Measurements from ENCODE around the gene DYSF. TPM values are rescaled to one million over a fixed set of nuclear protein-coding genes. Genes with fewer than 3 reads are reported as not detected.

The DYSF gene
- total RNA-seq, 4 donors from 2014 or later, result 1.7 to 5.0 (median 2.6) TPM

DNA sequence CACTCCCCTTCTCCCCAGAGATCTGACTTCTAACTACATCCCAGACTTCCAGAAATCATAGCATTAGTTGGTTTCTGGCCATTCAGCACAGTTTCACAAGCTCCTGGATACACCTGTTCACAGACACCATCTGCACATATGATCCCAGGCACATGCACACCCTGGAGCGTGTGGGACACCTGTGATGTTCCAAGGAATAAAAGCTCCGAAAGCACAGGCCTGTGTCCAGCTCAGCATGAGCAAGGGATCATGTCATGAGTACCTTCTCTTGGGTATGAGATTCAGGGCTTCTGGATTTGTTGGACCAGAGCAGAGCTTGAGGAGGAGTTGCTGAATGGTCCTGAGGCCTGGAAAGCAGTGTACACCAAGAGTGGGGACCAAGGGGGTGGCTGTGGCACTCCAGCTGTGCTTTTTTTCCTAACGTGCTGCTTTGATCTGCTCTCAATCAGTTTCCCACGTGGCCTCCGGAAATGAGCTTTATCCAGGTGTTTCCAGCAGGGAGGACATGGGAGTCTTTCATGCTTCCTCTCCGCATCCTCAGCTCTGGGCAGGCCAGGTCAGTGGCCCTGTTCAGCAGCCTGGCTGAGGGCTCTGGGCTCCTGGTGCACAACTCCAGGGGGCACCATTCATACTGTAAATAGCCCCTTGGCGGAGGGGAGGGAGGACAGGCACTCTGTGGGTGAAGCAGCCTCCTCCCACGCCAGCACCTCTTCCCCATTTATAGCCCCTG is 1.8 kb downstream of the DYSF start:
- H3K9me3 ChIP-seq, result no peaks in the 10 kb centered on the region
- TF ChIP-seq, protein P1, sequence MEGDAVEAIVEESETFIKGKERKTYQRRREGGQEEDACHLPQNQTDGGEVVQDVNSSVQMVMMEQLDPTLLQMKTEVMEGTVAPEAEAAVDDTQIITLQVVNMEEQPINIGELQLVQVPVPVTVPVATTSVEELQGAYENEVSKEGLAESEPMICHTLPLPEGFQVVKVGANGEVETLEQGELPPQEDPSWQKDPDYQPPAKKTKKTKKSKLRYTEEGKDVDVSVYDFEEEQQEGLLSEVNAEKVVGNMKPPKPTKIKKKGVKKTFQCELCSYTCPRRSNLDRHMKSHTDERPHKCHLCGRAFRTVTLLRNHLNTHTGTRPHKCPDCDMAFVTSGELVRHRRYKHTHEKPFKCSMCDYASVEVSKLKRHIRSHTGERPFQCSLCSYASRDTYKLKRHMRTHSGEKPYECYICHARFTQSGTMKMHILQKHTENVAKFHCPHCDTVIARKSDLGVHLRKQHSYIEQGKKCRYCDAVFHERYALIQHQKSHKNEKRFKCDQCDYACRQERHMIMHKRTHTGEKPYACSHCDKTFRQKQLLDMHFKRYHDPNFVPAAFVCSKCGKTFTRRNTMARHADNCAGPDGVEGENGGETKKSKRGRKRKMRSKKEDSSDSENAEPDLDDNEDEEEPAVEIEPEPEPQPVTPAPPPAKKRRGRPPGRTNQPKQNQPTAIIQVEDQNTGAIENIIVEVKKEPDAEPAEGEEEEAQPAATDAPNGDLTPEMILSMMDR (IDR thresholded peaks at IDR 0.05), result no peak
- TF ChIP-seq POLR2AphosphoS5 (IDR thresholded peaks at IDR 0.05) (no peak), EP300 (IDR thresholded peaks at IDR 0.05) (no peak), POLR2A (IDR thresholded peaks at IDR 0.05) (no peak)
- DNase-seq (ENCODE audit: low spot score in 2 of 2), result no peak
- peaks cover 24% of the 10 kb centered on the region for H3K4me1 ChIP-seq
- H3K36me3 ChIP-seq, result no peaks in the 10 kb centered on the region
- 75% methylated on average over 8 of the region's 8 CpGs for WGBS
- H3K27ac ChIP-seq, result no peak overlapping the region
- peaks cover 20% of the 10 kb centered on the region for H3K27me3 ChIP-seq
- no peak overlapping the region for H3K4me3 ChIP-seq

DNA sequence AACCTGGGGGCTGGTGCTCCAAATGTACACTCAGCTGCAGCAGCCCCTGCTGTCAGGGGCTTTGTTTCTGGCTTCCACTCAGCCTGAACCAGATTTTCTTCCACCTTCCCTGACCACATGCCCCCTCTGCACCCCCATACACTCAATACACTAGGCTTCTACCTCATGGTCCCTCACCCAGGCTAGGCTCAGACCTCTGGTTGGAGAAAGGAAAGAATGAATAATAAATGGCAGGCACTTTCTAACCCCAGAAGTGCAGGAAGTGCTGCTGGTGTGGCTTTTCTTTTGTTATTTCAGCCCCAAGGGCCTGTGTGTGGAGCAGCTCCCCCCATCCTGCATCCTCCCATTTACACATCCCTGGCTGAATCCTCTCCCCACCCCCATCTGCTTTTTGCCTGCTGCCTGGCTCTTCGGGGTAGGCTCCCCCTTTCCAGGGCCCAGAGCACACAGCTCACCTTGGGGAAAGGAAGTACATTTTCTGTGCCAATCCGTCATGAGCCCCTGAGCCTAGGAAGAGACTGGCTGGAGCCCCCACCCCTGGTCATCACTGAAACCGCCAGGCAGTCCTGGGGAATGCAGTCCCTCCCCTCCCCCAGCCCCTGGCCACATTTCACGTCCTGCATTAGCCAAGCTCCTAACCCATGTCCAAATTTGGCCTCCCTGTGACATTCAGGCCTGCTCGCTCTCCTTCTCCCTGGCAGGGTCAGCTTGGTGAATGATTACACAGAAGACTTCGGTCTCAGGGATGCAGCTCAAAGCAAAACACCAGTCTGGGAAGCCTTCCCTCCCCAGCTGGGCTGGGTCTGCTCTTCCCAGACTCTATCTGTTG is 2.6 kb downstream of the DYSF start:
- no peak overlapping the region for H3K4me3 ChIP-seq
- no peaks in the 10 kb centered on the region for H3K36me3 ChIP-seq
- H3K27me3 ChIP-seq, result peaks cover 20% of the 10 kb centered on the region
- WGBS, result 79% methylated on average over 6 of the region's 6 CpGs
- H3K4me1 ChIP-seq, result peaks cover 24% of the 10 kb centered on the region
- TF ChIP-seq POLR2AphosphoS5 (IDR thresholded peaks at IDR 0.05) (no peak), POLR2A (IDR thresholded peaks at IDR 0.05) (no peak), EP300 (IDR thresholded peaks at IDR 0.05) (no peak)
- TF ChIP-seq, protein P1 (IDR thresholded peaks at IDR 0.05), result no peak
- DNase-seq (ENCODE audit: low spot score in 2 of 2), result no peak
- no peaks in the 10 kb centered on the region for H3K9me3 ChIP-seq
- no peak overlapping the region for H3K27ac ChIP-seq

- H3K4me3 ChIP-seq, result no peak overlapping the region
- 69% methylated on average over 1 of the region's 1 CpG for WGBS
- H3K4me1 ChIP-seq, result peaks cover 24% of the 10 kb centered on the region
- H3K27me3 ChIP-seq, result peaks cover 20% of the 10 kb centered on the region
- DNase-seq (ENCODE audit: low spot score in 2 of 2), result no peak
- TF ChIP-seq EP300 (IDR thresholded peaks at IDR 0.05) (no peak), POLR2AphosphoS5 (IDR thresholded peaks at IDR 0.05) (no peak), POLR2A (IDR thresholded peaks at IDR 0.05) (no peak)
- TF ChIP-seq, protein P1 (IDR thresholded peaks at IDR 0.05), result no peak
- no peak overlapping the region for H3K27ac ChIP-seq
- H3K9me3 ChIP-seq, result no peaks in the 10 kb centered on the region
- H3K36me3 ChIP-seq, result no peaks in the 10 kb centered on the region
These were observed 3.3 kb downstream of the DYSF start for GRCh38 chr2:71456617-71457016.

DNA sequence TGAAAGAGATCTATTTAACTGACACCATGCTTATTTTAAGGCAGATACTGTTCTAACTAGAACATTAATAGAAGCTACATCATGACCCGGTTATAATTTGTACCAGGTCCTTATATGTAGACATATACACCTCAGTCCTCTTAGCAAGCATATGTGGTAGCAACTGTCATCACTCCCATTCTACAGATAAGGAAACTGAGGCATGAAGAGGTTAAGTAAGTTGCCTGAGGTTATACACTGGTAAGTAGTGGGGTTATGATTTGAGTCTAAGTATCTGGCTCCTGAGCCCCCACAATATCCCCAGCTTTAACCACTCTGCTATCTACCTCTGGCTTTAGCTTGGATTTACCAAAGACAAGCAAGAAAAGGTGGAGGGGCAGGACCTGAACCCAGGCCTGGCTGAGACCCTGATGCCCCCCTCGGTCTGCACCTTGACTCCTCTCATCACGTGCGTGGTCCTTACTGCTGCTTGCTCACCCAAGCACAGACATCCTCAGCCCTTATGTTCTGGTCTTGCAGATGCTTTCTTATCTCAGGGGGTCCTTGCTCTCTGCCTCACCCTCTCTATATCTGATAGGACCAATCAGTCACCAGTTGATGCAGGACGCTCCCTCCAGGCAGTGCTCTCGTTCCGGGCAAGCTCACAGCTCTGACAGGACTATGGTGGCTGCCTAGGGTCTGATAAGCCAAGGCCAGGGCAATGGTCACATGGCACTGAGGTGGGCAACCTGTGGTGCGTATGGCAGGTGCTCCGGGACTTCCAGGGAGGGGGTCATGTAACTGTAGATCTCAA is 4.0 kb downstream of the DYSF start:
- H3K4me3 ChIP-seq, result no peak overlapping the region
- DNase-seq (ENCODE audit: low spot score in 2 of 2), result no peak
- H3K36me3 ChIP-seq, result no peaks in the 10 kb centered on the region
- TF ChIP-seq EP300 (IDR thresholded peaks at IDR 0.05) (no peak), POLR2AphosphoS5 (IDR thresholded peaks at IDR 0.05) (no peak), POLR2A (IDR thresholded peaks at IDR 0.05) (no peak)
- TF ChIP-seq, protein P1 (IDR thresholded peaks at IDR 0.05), result no peak
- no peaks in the 10 kb centered on the region for H3K9me3 ChIP-seq
- H3K4me1 ChIP-seq, result peaks cover 24% of the 10 kb centered on the region
- WGBS, result 91% methylated on average over 9 of the region's 9 CpGs
- peaks cover 20% of the 10 kb centered on the region for H3K27me3 ChIP-seq
- no peak overlapping the region for H3K27ac ChIP-seq
